Epithelial cell of esophagus (primary cell): ENCODE measurements around the gene MMADHC.
"Not testable (repeated sequence)": the region's sequence is repeated elsewhere in the genome, so short reads cannot be mapped to it uniquely, and the experiment has no call there.

ENCODE experiments used
- DNase-seq: peaks from one replicate; pipeline ENCODE4 v3.0.0; 2010; ENCODE audit warnings: low read depth
- H3K4me3 ChIP-seq: 2 replicates; pipeline ENCODE4 v1.5.1; 2011; ENCODE audit warnings: mild to moderate bottlenecking, low read length, control low read depth
- CTCF ChIP-seq: IDR thresholded peaks from 2 replicates; pipeline ENCODE4 v1.5.1; 2011; ENCODE audit warnings: low read depth, mild to moderate bottlenecking, low read length, control low read depth, inconsistent platforms; ENCODE audit not compliant: insufficient read depth; ENCODE audit errors: missing control alignments

The MMADHC gene

GRCh38 chr2:149572102-149572953 lies 15.2 kb downstream of the MMADHC start:
- DNase-seq = no peak
- TF ChIP-seq CTCF = no peak
- no peak overlapping the region for H3K4me3 ChIP-seq

DNA sequence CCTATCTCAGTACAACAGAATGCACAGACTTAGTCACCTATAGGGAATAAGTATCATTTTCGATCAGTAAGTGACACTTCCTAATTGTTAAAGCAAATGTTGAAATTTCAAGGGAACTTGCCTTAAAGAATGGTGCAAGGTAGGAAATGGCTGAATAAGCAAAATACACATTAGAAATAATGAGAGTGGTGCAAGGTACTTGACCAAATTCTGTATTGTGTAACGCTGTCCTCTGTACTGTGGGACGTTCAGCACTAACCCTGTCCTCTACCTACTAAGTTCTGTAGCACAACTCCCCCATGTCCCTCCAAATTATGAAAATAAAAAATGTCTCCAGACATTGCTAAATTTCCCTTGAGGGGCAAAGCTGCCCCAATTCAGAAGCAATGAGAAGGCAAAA lies 19.4 kb downstream of the MMADHC start:
- DNase-seq = no peak
- H3K4me3 ChIP-seq = no peak overlapping the region
- TF ChIP-seq CTCF = no peak

- peak; percentile 53 for DNase-seq
- no peak overlapping the region for H3K4me3 ChIP-seq
- TF ChIP-seq CTCF = no peak
Observed at GRCh38 chr2:149566652-149567051, 20.9 kb downstream of the MMADHC start.

DNA sequence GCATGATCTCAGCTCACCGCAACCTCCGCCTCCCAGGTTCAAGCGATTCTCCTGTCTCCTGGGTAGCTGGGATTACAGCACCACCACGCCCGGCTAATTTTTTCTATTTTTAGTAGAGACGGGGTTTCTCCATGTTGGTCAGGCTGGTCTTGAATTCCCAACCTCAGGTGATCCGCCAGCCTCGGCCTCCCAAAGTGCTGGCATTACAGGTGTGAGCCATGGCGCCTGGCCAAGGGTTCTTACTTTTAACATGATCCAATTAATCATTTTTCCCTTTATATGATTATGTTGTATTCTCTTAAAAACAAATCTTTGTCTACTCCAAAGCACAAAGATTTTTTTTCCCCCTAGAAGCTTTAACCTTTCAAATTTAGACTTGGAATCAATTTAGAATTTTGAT lies 21.9 kb downstream of the MMADHC start:
- H3K4me3 ChIP-seq, DNase-seq: not testable (repeated sequence)

DNA sequence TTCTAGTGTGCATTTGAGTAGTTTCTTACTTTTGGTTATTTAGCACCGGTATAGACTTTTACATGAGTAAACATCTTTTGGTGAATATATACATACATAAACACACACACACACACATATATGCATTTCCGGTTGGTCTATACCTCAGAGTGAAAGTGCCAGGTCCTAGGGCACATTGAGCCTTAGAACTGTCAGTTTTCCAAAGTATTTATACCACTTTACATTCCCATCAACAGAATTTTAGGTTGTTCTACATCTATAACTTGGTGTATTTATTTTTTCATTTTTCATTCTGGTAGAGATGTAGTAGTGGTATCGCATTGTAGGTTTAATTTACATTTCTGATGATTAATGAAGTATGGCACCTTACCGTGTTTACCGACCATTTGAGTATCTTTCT lies 22.6 kb downstream of the MMADHC start:
- no peak overlapping the region for H3K4me3 ChIP-seq
- no peak for DNase-seq
- no peak for TF ChIP-seq CTCF

- DNase-seq = no peak
- TF ChIP-seq CTCF = no peak
- H3K4me3 ChIP-seq = no peak overlapping the region
Observed at GRCh38 chr2:149564097-149564496, 23.5 kb downstream of the MMADHC start.

DNA sequence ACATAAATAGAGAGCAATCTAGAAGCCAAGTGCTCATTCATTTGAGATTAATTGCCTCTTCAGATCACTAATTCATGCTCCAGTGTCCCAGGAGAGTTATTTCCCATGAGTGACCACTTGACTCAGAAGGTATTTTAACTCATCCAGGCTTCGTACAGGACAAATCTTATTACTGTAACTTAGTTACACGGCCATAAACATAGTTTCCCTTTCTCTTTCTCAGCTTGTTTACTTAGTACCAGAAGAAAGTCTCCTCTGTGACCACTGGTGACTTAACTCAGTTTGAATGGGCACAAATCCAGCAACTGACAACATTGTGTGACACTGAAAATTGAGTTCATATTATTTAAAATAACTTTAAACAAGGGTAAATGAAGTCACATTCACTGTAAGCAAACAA lies 25.3 kb downstream of the MMADHC start:
- DNase-seq = no peak
- H3K4me3 ChIP-seq = no peak overlapping the region
- no peak for TF ChIP-seq CTCF
